Mesenchymal stem cell (in vitro differentiated cells and primary cell): ENCODE measurements around the gene OGFOD3.

Experiments used
- DNase-seq: peaks from one replicate; pipeline ENCODE4 v3.0.0-alpha.2; 2013
- H2AFZ ChIP-seq: one replicate; pipeline ENCODE4 v1.6.1; 2013; ENCODE audit warnings: low read depth, mild to moderate bottlenecking, control low read depth, inconsistent platforms, low read length, moderate library complexity
- H2AK5ac ChIP-seq: 2 replicates; pipeline ENCODE4 v1.6.1; 2013; ENCODE audit warnings: low read length, moderate library complexity, mild to moderate bottlenecking, inconsistent platforms; ENCODE audit not compliant: severe bottlenecking
- H2BK120ac ChIP-seq: one replicate; pipeline ENCODE4 v1.6.1; 2013; ENCODE audit warnings: low read depth, mild to moderate bottlenecking, inconsistent platforms, low read length, moderate library complexity
- H2BK12ac ChIP-seq, 2 experiments: one replicate each; pipeline ENCODE4 v1.6.1; 2013; ENCODE audit warnings: inconsistent platforms in 2 of 2, low read length in 2 of 2, mild to moderate bottlenecking in 2 of 2, moderate library complexity in 2 of 2, control low read depth in 1 of 2
- H2BK15ac ChIP-seq: one replicate; pipeline ENCODE4 v1.6.1; 2013; ENCODE audit warnings: mild to moderate bottlenecking, low read depth, inconsistent platforms; ENCODE audit not compliant: poor library complexity, severe bottlenecking
- H2BK5ac ChIP-seq: 2 replicates; pipeline ENCODE4 v1.6.1; 2013; ENCODE audit warnings: low read depth, mild to moderate bottlenecking, low read length, control low read depth, inconsistent platforms; ENCODE audit not compliant: poor library complexity, severe bottlenecking
- H3K14ac ChIP-seq, 2 experiments: one replicate each; pipeline ENCODE4 v1.6.1; 2013; ENCODE audit warnings: inconsistent platforms in 2 of 2, low read length in 2 of 2, control low read depth in 1 of 2, mild to moderate bottlenecking in 1 of 2, moderate library complexity in 1 of 2
- H3K18ac ChIP-seq, 2 experiments: one replicate each; pipeline ENCODE4 v1.6.1; 2013; ENCODE audit warnings: inconsistent platforms in 2 of 2, low read length in 2 of 2, control low read depth in 1 of 2, low read depth in 1 of 2, mild to moderate bottlenecking in 1 of 2
- H3K23ac ChIP-seq, 2 experiments: one replicate each; pipeline ENCODE4 v1.6.1; 2013; ENCODE audit warnings: inconsistent platforms in 2 of 2, low read length in 2 of 2, mild to moderate bottlenecking in 2 of 2, moderate library complexity in 2 of 2, control low read depth in 1 of 2
- H3K27ac ChIP-seq: 2 replicates; pipeline ENCODE4 v1.5.1; 2013; ENCODE audit warnings: mild to moderate bottlenecking, moderate library complexity, low read length, control low read depth, inconsistent platforms; ENCODE audit not compliant: poor library complexity, severe bottlenecking
- H3K27me3 ChIP-seq, 2 experiments: 2 replicates each; pipeline versions ENCODE4 v1.6.1 to v1.7.0; 2013; ENCODE audit warnings: low read length in 2 of 2, mild to moderate bottlenecking in 2 of 2, moderate library complexity in 2 of 2, control low read depth in 1 of 2, inconsistent platforms in 1 of 2; ENCODE audit not compliant: control insufficient read depth in 1 of 2, insufficient read depth in 1 of 2
- H3K36me3 ChIP-seq, 2 experiments: 2 replicates each; pipeline versions ENCODE4 v1.6.1 to v1.7.0; 2013; ENCODE audit warnings: low read length in 2 of 2, control low read depth in 1 of 2, inconsistent platforms in 1 of 2, low read depth in 1 of 2, mild to moderate bottlenecking in 1 of 2; ENCODE audit not compliant: insufficient read depth in 2 of 2, control insufficient read depth in 1 of 2
- H3K4ac ChIP-seq, 2 experiments: one replicate each; pipeline ENCODE4 v1.6.1; 2013; ENCODE audit warnings: inconsistent platforms in 2 of 2, low read length in 2 of 2, mild to moderate bottlenecking in 2 of 2, moderate library complexity in 2 of 2, control low read depth in 1 of 2, low read depth in 1 of 2
- H3K4me1 ChIP-seq: 2 replicates; pipeline ENCODE4 v1.6.1; 2013; ENCODE audit warnings: low read depth, low read length, control low read depth; ENCODE audit not compliant: control insufficient read depth, insufficient read depth
- H3K4me2 ChIP-seq: 2 replicates; pipeline ENCODE4 v1.6.1; 2013; ENCODE audit warnings: low read length, mild to moderate bottlenecking, inconsistent platforms; ENCODE audit not compliant: poor library complexity, severe bottlenecking
- H3K4me3 ChIP-seq, 2 experiments: 2 replicates each; pipeline versions ENCODE4 v1.5.1 to v1.7.0; 2013; ENCODE audit warnings: low read length in 2 of 2, mild to moderate bottlenecking in 2 of 2, control low read depth in 1 of 2, low read depth in 1 of 2; ENCODE audit not compliant: insufficient read depth in 1 of 2
- H3K79me1 ChIP-seq: replicated peaks from 2 replicates; pipeline ENCODE4 v1.6.1; 2013; ENCODE audit warnings: mild to moderate bottlenecking, control low read depth, low read length, inconsistent platforms; ENCODE audit not compliant: poor library complexity, severe bottlenecking
- H3K9ac ChIP-seq: 2 replicates; pipeline ENCODE4 v1.7.0; 2013; ENCODE audit warnings: mild to moderate bottlenecking, low read length, moderate library complexity
- H3K9me3 ChIP-seq: 2 replicates; pipeline ENCODE4 v1.7.0; 2013; ENCODE audit warnings: mild to moderate bottlenecking, low read length; ENCODE audit not compliant: control insufficient read depth
- H4K8ac ChIP-seq: one replicate; pipeline ENCODE4 v1.6.1; 2013; ENCODE audit warnings: inconsistent platforms, mild to moderate bottlenecking, low read length, moderate library complexity
- H4K91ac ChIP-seq: one replicate; pipeline ENCODE4 v1.6.1; 2013; ENCODE audit warnings: mild to moderate bottlenecking, low read length, inconsistent platforms
- WGBS: methylation state at CpG from one replicate; pipeline ENCODE4 v1.1.7; 2013; ENCODE audit warnings: mixed read lengths; 5-methylcytosine and 5-hydroxymethylcytosine counted together

OGFOD3 gene

DNA sequence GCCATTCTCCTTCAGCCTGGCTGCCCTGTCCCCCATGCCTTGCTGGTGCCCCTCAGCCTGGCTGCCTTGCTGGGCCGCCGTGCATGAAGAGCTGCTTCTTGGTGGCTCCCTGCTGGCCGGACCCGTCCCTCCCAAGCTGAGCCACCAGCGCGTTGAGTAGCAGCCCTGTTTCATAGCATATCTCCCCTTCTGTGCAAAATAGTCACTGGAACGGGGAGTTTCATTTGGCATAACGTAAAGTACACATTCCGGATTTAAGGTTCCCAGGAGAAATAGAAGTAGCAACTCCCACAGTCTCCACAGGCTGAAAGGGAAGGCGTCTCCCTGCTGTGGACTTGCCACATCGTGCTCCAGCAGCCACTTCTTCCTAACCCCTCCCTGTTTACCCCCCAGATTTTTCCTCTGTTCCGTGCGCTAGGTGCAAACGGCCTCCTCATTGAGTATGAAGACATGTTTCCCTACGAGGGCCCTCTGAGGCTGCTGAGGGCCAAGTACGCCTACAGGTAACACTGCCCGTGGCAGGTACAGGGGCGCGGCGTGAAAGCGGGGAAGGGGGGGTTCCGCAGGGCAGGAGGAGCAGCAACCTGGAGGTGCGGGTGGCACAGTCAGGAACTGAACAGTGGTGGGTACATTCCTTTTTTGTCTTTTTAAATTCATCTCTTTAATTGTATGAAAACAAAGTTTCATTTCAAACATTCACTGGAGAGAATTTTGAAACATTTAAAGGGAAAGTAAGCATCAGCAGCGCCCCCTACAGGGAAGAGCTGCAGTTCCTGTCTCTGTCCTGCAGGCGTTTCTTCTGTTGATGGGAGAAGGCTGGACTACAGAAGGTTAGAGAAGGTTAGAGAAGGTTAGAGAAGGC is 5.8 kb upstream of the OGFOD3 start:
- peak; percentile 36 for DNase-seq
- no peaks in the 10 kb centered on the region for H3K4me1 ChIP-seq
- H2AFZ ChIP-seq, result no peak overlapping the region
- H3K14ac ChIP-seq, result no peak overlapping the region
- no peak overlapping the region for H4K91ac ChIP-seq
- no peak overlapping the region for H3K18ac ChIP-seq
- H2BK15ac ChIP-seq, result no peak overlapping the region
- H2BK5ac ChIP-seq, result no peak overlapping the region
- H3K4me3 ChIP-seq, result peak overlapping the region in 1 of 2 experiments; percentile 66
- H3K9ac ChIP-seq, result peak overlapping the region; percentile 22
- peaks cover 5% of the 10 kb centered on the region for H3K79me1 ChIP-seq
- no peak overlapping the region for H2AK5ac ChIP-seq
- H4K8ac ChIP-seq, result no peak overlapping the region
- H3K9me3 ChIP-seq, result peaks cover 4% of the 10 kb centered on the region
- no peak overlapping the region for H3K4ac ChIP-seq
- H2BK120ac ChIP-seq, result peak overlapping the region; percentile 24
- H3K27ac ChIP-seq, result no peak overlapping the region
- H3K4me2 ChIP-seq, result no peak overlapping the region
- no peak overlapping the region for H2BK12ac ChIP-seq
- H3K36me3 ChIP-seq, result peaks cover 12 to 17% of the 10 kb centered on the region in 2 experiments
- no peak overlapping the region for H3K23ac ChIP-seq
- WGBS, result 89% methylated on average over 25 of the region's 25 CpGs
- H3K27me3 ChIP-seq, result no peaks in the 10 kb centered on the region

DNA sequence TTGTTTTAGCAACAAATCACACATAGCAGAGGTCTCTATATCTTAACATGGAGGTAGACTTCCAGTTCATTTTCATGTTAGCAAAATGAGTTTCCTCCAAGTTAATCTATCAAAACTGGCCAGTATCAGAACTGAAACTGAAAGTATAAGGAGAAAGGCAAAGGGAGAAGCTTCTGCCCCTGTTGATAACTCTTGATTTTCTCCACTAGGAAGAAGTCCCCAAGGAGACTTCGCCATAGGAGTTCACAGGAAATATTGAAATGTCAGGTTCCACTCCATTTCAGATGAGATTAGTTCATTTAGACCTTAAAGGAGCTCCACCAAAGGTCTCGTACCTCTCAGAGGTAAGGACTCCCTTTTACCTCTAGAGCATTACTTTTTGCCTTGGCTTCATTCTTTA is 1.2 kb upstream of the OGFOD3 start:
- H3K4me3 ChIP-seq, result peak overlapping the region in 1 of 2 experiments; percentile 92
- H3K18ac ChIP-seq, result no peak overlapping the region
- H2BK12ac ChIP-seq, result no peak overlapping the region
- no peak overlapping the region for H2BK15ac ChIP-seq
- no peak overlapping the region for H2AK5ac ChIP-seq
- H3K4ac ChIP-seq, result no peak overlapping the region
- peak overlapping the region; percentile 83 for H3K9ac ChIP-seq
- H3K4me1 ChIP-seq, result peaks cover 10% of the 10 kb centered on the region
- WGBS, result 97% methylated on average over 2 of the region's 2 CpGs
- peak; percentile 48 for DNase-seq
- peaks cover 16 to 17% of the 10 kb centered on the region in 2 experiments for H3K36me3 ChIP-seq
- no peak overlapping the region for H3K14ac ChIP-seq
- no peaks in the 10 kb centered on the region for H3K27me3 ChIP-seq
- peaks cover 4% of the 10 kb centered on the region for H3K9me3 ChIP-seq
- H2BK120ac ChIP-seq, result no peak overlapping the region
- peaks cover 16% of the 10 kb centered on the region for H3K79me1 ChIP-seq
- no peak overlapping the region for H3K27ac ChIP-seq
- no peak overlapping the region for H2AFZ ChIP-seq
- no peak overlapping the region for H2BK5ac ChIP-seq
- H4K8ac ChIP-seq, result no peak overlapping the region
- no peak overlapping the region for H3K23ac ChIP-seq
- H3K4me2 ChIP-seq, result peak overlapping the region; percentile 31
- H4K91ac ChIP-seq, result no peak overlapping the region

DNA sequence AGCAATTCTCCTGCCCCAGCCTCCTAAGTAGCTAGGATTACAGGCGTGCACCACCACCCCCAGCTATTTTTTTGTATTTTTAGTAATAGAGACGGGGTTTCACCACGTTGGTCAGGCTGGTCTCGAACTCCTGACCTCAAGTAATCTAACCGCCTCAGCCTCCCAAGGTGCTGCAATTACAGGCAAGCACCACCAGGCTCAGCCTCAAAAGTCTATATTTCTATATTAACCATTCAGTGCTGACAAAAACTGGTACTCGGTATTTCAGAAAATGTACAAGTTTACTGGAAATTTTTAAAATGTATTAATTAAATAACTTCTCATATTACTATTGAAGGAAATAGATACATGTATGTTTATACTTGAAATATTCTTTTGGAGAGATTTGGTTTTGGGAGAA is 1.6 kb downstream of the OGFOD3 start:
- Histone ChIP-seq H2BK12ac (no peak overlapping the region), H3K4me3 (no peak overlapping the region), H2AFZ (no peak overlapping the region), H2AK5ac (no peak overlapping the region), H2BK5ac (no peak overlapping the region), H3K27me3 (no peaks in the 10 kb centered on the region), H3K4me2 (no peak overlapping the region), H3K23ac (no peak overlapping the region), H3K36me3 (peaks cover 19 to 27% of the 10 kb centered on the region in 2 experiments), H4K8ac (no peak overlapping the region), H4K91ac (no peak overlapping the region), H2BK120ac (no peak overlapping the region), H3K14ac (no peak overlapping the region), H3K4me1 (peaks cover 21% of the 10 kb centered on the region), H3K79me1 (peaks cover 23% of the 10 kb centered on the region), H3K9ac (no peak overlapping the region), H3K18ac (no peak overlapping the region), H3K4ac (no peak overlapping the region), H3K27ac (no peak overlapping the region), H3K9me3 (no peaks in the 10 kb centered on the region), H2BK15ac (no peak overlapping the region)
- DNase-seq, result peak; percentile 5
- WGBS, result 87% methylated on average over 3 of the region's 6 CpGs

DNA sequence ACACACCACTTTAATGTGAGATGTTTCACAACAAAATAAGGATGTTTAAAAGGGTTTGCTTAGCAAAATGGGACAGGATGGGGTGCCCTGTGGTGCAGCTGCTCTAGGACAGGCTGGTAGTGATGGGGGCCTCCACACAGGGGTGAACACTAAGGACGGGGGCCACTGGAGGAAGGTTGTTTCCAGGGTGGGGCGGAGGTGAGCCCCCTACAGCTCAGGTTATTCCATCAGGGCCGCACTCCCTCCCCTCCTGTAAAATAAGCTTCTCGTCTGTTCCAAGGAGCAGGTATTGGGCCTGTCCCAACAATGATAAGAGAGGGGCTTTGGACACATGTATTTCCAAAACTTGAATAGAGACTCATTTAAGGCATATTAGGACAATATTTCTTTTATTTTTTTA is 2.1 kb downstream of the OGFOD3 start:
- Histone ChIP-seq H3K18ac (no peak overlapping the region), H2AK5ac (no peak overlapping the region), H2BK120ac (no peak overlapping the region), H2BK5ac (no peak overlapping the region), H3K9me3 (no peaks in the 10 kb centered on the region), H4K8ac (no peak overlapping the region), H4K91ac (no peak overlapping the region), H3K27me3 (no peaks in the 10 kb centered on the region), H3K14ac (no peak overlapping the region), H3K23ac (no peak overlapping the region), H3K4me2 (no peak overlapping the region), H3K79me1 (peaks cover 28% of the 10 kb centered on the region), H3K4me1 (peaks cover 21% of the 10 kb centered on the region), H3K4ac (no peak overlapping the region), H2BK12ac (no peak overlapping the region), H3K27ac (no peak overlapping the region), H3K36me3 (peaks cover 14 to 24% of the 10 kb centered on the region in 2 experiments), H3K4me3 (no peak overlapping the region), H2BK15ac (no peak overlapping the region), H3K9ac (no peak overlapping the region), H2AFZ (no peak overlapping the region)
- DNase-seq, result no peak
- 93% methylated on average over 3 of the region's 4 CpGs for WGBS
